Stimulated activated CD8-positive, alpha-beta memory T cell treated with anti-CD3 and anti-CD28 coated beads, Interleukin-12 subunit alpha, Interleukin-12 subunit beta, amount 100 ng/mL, for 24 hours (primary cell): ENCODE data around the gene CRYBB1.
A peak's percentile ranks its signal among the peaks of the same experiment; 100 is the strongest.

Experiments used
- DNase-seq: peaks from one replicate; pipeline ENCODE4 v3.0.0-alpha.2; 2020; ENCODE audit errors: extremely low read depth

CRYBB1 gene

DNA sequence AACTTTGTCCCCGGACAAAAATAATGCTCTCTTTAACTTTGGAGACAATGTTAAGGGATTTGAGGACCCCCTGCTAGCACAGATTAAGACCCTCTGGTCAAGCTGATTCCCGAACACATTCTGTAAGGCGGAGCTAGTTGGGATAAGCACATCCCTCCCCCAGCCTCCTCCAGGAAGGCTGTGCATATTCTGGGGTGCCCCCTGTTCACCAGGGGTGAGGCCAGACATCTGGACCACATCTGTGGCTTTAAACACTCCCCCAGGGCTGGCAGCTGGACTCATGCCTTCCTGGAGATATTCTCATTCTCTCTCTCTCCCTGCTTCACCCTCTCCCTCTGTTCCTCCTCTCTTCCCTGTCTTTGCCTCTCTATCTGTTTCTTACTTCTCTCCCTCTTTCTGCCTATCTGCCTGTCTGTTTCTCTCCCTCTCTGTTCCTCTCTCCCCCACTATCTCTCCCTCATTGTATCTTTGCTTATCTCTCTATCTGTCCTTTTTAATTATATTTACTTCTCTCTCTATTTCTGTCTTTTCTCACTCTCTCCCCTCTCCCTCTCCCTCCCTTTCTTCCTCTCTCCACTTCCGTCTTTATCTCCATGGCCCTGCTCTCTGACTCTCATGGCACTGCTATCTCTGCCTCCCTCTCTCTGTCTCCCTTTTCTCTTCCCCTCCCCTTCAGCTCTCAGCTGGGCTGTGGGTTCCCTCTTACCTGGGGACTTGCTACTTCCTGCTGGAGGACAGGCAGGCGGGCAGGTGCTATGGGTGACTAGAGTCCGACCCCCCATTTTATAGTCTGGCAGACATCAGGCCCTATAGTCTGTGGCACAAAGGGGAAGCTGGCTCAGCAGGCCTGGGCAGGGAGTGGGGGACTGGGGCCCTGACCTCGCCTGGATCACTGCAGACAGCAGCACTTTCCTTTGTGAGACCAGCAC lies at the start of gene CRYBB1:
CRYBB1 (minus strand) TSS at position 757 of the 929 bp plus-strand sequence. CDS start 1,708 bp downstream, outside the sequence.
- DNase-seq = no peak

GRCh38 chr22:26667140-26667539 lies 49.3 kb upstream of the CRYBB1 start:
- DNase-seq = no peak

DNA sequence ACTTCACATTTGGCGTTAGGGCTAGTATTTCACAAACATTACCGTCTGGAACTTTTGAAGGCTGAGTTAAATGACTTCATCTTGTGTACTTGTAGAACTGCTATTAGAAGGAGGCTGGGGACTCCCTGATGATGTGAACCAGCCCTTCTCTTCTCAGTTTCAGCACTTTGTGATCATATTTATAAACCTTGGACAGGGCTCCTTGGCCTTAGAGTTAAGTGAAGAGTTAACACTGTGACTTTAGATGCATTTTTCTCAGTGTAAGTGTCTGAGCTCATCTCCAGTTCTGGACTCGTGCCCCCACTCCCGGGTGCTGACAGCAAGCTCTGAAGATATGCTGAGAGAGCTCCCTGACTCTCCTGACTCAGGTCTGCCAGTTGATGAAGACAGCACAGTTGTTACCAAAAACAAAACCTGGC lies 48.0 kb upstream of the CRYBB1 start:
- DNase-seq = no peak

DNA sequence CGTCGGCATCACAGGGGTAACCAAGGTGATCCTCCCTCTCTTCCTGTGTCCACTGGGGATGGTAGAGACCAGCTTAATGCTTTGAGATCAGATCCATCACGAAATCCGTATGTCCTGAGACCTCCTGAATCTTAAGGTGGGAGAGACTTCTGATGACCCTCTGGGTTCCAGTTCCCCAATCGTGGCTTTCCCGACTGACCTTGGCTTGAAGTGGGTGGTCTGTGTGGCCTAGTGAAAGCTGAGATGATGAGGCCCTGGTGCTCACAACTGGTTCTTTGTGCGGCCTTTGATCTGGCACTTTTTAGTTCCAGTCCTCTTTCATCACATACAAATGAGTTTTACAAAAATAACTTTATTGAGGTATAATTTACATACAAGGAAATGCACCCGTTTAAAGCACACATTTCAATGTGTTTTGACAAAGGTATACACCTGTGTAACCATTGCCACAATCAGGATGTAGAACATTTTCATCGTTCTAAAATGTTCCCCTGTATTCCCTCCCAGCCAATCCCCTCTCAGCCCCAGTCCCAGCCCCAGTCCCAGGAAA lies 45.6 kb upstream of the CRYBB1 start:
- DNase-seq = no peak

DNA sequence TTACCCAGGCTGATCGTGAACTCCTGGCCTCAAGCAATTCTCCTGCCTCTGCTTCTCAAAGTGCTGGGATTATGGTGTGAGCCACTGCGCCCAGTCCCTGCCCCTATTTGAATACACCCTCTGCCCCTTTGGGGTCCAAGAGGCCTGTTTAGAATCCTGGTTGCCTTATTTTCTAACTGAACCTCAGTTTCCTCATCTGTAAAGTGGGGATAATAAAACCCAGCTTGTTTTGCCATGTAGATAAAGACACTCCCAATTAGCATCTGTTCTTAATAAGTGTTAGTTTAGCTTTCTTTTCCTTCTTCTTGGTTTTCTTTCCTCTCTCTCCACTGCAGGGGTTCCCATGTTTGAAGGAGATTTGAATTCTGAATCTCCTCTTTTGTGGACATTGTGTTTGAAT lies 44.3 kb upstream of the CRYBB1 start:
- DNase-seq = no peak

DNA sequence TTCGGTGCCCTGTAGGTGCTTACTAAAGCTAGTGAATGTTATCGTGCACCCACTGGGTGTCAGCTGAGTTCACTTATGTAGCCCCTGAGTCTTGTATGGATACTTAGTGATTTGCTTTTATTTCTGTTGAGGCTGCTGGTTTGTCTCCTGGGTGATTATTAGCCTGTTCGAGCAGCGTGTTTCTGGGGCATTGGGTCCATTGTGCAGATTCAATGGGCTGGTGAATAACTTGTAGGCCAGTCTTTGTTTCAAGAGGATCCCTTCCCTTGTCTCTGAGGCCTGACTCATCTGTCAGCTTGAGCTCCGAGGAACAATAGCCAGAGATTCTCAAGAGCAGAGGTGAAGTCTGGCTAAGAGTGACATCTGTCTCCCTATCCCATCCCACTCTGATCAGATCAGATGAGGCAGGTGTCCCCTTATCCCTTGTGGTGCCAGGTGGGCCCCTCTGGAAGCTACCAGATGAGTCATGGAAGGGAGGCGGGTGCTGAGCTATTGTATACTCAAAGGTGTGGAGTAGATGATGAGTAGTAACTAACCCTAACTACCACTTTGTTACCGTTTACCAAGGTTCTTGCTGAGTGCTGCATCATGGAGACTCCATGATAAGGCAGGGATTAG lies 43.2 kb upstream of the CRYBB1 start:
- DNase-seq = no peak

DNA sequence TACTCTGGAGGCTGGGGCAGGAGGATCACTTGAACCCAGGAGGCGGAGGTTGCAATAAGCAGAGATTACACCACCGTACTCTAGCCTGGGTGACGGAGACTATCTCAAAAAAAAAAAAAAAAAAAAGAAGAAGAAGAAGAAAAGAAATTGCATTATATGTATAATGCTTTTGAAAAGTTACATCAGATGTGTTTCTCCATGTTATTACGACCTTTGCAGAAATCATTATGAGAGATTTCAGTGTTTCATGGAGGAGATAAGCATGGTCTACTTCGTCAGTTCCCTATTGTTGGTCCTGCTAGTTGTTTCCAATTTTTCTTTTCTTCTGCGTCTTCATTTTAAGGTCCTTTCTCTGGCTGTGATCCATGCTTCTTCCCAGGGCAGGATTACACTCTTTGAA lies 42.5 kb upstream of the CRYBB1 start:
- DNase-seq = no peak

DNA sequence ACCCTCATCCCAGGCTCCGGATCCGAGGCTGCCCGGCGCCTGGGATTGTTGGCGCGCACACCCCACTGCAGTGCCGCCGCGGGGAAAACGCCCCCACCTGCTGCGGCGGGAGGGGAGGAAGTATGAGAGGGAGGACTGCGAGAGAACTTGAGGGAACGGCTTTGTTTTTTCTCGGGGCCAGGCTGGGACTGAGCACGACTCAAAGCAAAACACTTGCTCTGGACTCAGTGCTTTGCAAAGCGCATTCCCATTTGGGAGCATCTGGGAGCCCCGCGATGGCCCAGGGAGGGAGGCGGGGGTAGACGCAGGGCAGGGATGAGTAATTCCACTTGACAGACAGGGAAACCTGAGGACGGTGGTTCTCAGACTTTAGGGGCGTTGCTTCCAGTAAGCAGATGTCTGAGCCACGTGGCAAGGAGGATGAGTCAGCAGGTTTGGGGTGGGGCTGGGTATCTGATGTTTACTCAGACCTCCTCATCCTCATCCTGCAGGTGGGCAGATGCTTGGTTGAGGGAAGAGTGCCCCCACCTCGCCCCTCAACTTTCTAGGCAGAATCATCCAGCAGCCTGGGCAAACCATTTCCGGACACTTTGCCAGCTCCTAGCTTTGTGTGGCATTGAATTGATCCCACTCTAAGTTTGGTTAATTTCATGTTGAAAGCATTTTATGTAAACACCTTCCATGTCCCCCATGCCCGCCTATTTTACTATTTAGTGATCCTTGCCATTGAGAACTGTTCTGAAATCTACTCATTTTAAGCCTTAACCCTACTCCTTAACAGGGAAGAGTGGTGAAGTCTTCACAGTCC lies 41.0 kb upstream of the CRYBB1 start:
- DNase-seq = peak; percentile 63

DNA sequence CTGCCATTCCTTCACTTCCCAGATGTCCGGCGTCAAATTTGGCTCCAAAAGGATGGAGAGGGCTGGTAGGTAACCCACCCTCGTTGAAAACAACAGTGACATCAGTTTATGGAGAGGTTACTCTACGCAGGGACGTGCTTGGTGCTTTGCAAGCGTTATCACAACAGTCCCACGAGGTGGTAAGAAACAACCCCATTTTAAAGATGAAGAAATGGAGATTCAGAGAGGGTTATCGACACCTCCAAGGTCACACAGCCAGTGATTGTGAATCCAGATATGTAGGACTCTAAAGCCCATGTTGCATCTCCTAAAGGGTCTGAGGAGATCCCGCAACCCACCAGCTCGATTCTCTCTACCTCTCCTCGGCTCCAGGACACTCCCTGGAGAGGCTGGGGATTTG lies 40.3 kb upstream of the CRYBB1 start:
- DNase-seq = no peak

GRCh38 chr22:26656891-26657851 lies 39.3 kb upstream of the CRYBB1 start, which contains the start of gene MIAT:
Gene MIAT (plus strand): TSS chr22:26657588.
- DNase-seq = no peak

- no peak for DNase-seq
These were observed 34.0 kb upstream of the CRYBB1 start for GRCh38 chr22:26651815-26652214.

- DNase-seq = no peak
These were observed 33.0 kb upstream of the CRYBB1 start for GRCh38 chr22:26650722-26651421.

GRCh38 chr22:26648528-26649388 lies 30.9 kb upstream of the CRYBB1 start:
- DNase-seq = no peak

DNA sequence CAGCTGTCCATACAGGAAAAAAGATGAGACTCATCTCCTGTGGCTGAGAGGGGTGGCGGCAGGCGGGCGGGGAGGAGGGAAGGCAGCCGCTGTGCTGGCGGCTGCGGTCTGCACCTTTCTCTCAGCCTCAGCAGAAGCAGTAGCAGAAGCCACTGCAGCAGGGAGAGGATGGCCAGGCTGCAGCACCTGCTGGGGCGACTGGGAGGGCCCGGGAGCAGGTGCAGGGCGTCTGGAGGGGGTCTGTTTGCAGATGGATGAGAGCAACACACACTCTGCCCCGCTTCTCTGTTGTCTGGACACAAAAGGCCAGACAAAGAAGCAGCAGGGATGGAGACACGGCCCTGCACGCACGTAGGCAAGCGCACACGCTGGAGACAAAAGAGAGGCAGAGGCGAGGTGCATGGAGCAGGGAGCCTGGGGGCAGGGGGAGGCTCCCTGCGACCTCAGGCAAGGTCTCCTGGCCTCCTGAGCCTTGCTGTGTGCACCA lies 30.2 kb upstream of the CRYBB1 start:
- DNase-seq = no peak

DNA sequence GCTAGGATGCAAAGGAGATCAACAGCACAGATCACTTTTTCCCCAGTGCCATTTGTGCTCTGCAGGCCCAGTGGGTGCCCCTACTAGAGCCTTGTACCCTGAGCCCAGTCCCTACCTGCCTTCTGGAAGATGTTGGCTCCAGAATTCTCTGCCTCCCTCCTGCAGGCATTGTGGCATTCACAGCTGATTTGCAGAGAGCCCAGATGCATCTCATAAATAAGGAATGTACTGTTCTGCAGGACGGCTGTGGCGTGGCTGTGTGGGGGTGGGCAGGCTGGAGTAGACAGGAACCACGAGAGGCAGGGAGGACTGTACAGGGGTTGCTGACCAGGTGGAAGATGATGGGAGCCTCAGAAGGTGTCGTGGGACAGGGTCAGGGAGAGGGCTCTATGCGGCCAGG lies 28.3 kb upstream of the CRYBB1 start:
- no peak for DNase-seq

DNA sequence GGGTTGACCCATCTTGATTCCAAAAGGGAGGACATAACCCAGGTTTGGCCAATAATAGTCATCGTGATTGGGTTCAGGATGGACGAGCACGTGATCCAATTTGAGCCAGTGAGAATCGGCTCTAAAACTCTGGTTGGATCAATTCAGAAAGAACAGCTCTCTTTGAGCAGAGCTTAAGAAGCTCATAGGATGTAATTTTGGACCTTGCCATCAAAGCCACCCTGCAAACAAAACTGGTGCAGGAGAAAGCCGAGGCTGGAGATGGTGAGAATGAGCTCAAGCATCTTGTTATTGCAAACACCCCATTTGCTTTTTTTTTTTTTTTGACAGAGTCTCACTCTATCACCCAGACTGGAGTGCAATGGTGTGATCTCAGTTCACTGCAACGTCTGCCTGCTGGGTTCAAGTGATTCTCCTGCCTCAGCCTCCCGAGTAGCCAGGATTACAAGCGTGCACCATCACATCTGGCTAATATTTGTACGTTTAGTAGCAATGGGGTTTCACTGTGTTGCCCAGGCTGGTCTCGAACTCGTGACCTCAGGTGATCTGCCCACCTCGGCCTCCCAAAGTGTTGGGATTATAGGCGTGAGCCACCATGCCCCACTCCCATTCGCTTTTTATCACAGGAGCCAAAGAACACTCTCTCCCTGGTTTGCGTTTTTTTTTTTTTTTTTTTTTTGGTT lies 25.7 kb upstream of the CRYBB1 start:
- DNase-seq = no peak

DNA sequence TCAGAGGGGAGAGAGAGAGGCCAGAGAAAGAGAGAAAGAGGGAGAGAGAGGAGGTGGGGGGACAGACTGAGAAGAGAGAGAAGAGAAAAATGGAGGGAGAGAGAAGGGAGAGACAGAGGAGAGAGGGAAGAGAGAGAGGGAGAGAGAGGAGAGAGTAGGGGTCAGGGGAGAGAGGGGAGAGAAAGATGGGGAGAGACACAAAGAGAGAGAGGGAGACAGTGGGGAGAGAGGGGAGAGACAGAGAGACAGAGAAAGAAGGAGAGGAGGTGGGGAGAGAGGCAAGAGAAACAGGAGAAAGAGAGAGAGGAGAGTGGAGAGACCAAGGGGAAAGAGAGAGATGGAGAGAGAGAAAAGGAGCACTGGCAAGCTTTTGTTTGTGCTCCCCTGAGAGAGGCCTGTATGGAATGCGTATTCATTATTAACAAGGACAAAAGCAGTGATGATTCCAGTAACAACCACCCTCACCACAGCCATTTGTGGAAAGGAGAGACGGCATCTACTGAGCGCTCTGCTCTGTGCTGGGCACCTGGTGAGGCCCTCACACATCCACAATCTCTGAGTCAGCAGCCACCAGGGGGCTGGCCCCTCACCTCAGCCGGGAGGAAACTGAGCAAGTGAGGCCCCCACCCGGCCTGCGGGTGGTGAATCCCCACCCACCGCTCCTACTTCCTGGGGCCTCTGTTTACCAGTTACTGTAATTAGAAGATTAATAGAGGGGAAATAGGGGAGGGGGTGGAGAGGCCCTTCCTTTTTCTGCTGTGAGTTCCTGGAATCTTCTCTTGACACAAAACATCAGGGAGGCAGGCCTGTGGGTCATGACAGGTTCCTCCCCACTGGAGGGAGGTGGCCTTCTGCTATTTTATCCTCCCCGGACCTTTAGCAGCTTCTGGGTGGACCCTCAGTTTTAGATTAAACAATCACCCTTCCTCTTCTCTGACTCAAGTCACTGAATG lies 24.9 kb upstream of the CRYBB1 start:
- peak; percentile 64 for DNase-seq
